Sigmoid colon (tissue), 7 donors: ENCODE data around the gene PCDHGB4. TPM values are rescaled to one million over a fixed set of nuclear protein-coding genes. Genes with fewer than 3 reads are reported as not detected.
A peak's percentile ranks its signal among the peaks of the same experiment; 100 is the strongest.

Experiments used
- DNase-seq: peaks from one replicate; pipeline ENCODE4 v3.0.0-alpha.2; 2019
- H3K27ac ChIP-seq, 4 donors: fragments of 200-600 bp; sonication (generic); one replicate each; pipeline ENCODE4 v1.5.1; 2016 to 2019; ENCODE audit warnings: mild to moderate bottlenecking in 1 of 4
- H3K27me3 ChIP-seq, 3 donors: fragments of 200-600 bp; sonication (generic); one replicate each; pipeline ENCODE4 v1.5.1; 2019; ENCODE audit warnings: mild to moderate bottlenecking in 1 of 3
- H3K36me3 ChIP-seq, 4 donors: fragments of 200-600 bp; sonication (generic); one replicate each; pipeline ENCODE4 v1.5.1; 2016 to 2019
- H3K4me1 ChIP-seq, 4 donors: fragments of 200-600 bp; sonication (generic); one replicate each; pipeline ENCODE4 v1.5.1; 2017 to 2019
- H3K4me3 ChIP-seq, 4 donors: fragments of 200-600 bp; sonication (generic); one replicate each; pipeline ENCODE4 v1.5.1; 2017 to 2019; ENCODE audit warnings: mild to moderate bottlenecking in 2 of 4, moderate library complexity in 1 of 4
- H3K9me3 ChIP-seq, 4 donors: fragments of 200-600 bp in 3 of 4; sonication (generic) in 3 of 4; one replicate each; pipeline versions ENCODE4 v1.5.1 to v1.6.1; 2013 to 2019
- CTCF ChIP-seq, 4 experiments: fragments of 450-650 bp in 3 of 4; fragments of 200-600 bp in 1 of 4; IDR thresholded peaks; one replicate each; pipeline ENCODE4 v1.5.1; 2016 to 2019; ENCODE audit warnings: antibody characterized with exemption in 4 of 4, mild to moderate bottlenecking in 3 of 4, moderate library complexity in 2 of 4
- EP300 ChIP-seq, 4 donors: sonication (generic); formaldehyde crosslinking; IDR thresholded peaks; one replicate each; pipeline ENCODE4 v1.6.1; 2017; ENCODE audit warnings: antibody characterized with exemption in 4 of 4
- POLR2A ChIP-seq, 2 donors: fragments of 450-650 bp; IDR thresholded peaks; one replicate each; pipeline ENCODE4 v1.6.1; 2016; ENCODE audit warnings: antibody characterized with exemption in 2 of 2, mild to moderate bottlenecking in 2 of 2, moderate library complexity in 2 of 2
- POLR2AphosphoS5 ChIP-seq, 4 donors: sonication (generic); formaldehyde crosslinking; IDR thresholded peaks; one replicate each; pipeline ENCODE4 v1.6.1; 2017; ENCODE audit warnings: antibody characterized with exemption in 4 of 4
- WGBS, 2 donors: extraction: QIAGEN DNeasy Blood & Tissue Kit; methylation state at CpG; one replicate each; pipeline ENCODE4 v1.1.7; 2013; 5-methylcytosine and 5-hydroxymethylcytosine counted together
- intact Hi-C: fragments of 100-400 bp; cut with DNase I; formaldehyde crosslinking; loops from one replicate; pipeline ENCODE4 v1.15.1; 2023
- polyA plus RNA-seq, 3 donors: library from polyadenylated mRNA; stranded (reverse); fragments of 200-250 nt; gene quantifications; one replicate each; pipeline ENCODE4 v1.2.3, GENCODE V29; 2013
- total RNA-seq, 4 donors: library from RNA; depleted of rRNA; stranded (reverse); fragments of >200 nt; gene quantifications; one replicate each; pipeline ENCODE4 v1.1.0, GENCODE V29; 2016
- donor health status: healthy with polysubstance abuse.
- donor health status: Bipolar disorder and iron deficiency.
- donor health status: healthy.

Gene PCDHGB4
- total and polyA plus RNA-seq, 7 donors, result 0.54 to 9.1 (median 6.1) TPM; not detected in 2

- peaks cover 22 to 89% (median 66%) of the 10 kb centered on the region in 4 donors for H3K9me3 ChIP-seq
- 19 to 40% methylated on average over 37 of the region's 37 CpGs for WGBS, 2 donors
- peak within 1 kb of the TSS in 1 of 4 donors; percentile 8 for H3K4me3 ChIP-seq
Observed at GRCh38 chr5:141382469-141383294, 4.8 kb upstream of the PCDHGB4 start, which contains the start of gene PCDHGA7. PCDHGA7 (plus strand) TSS chr5:141382742; CDS start chr5:141382900, 158 bp downstream.

DNA sequence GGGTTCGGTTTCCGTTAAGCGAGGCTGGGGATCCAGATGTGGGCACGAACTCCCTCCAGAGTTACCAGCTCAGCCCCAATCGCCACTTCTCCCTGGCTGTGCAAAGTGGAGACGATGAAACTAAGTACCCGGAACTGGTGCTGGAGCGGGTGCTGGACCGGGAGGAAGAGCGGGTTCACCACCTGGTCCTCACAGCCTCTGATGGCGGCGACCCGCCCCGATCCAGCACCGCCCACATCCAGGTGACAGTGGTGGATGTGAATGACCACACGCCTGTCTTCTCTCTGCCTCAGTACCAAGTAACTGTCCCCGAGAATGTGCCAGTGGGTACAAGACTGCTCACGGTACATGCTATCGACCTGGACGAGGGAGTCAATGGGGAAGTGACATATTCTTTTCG, 4.2 kb upstream of the PCDHGB4 start:
- no peak for TF ChIP-seq EP300 (IDR thresholded peaks at IDR 0.05)
- Histone ChIP-seq H3K4me1 (no peaks in the 10 kb centered on the region), H3K27ac (no peak overlapping the region), H3K4me3 (no peak overlapping the region), H3K27me3 (peaks cover 0 to 9% (median 0%) of the 10 kb centered on the region in 3 donors), H3K36me3 (peaks cover 0 to 6% (median 0%) of the 10 kb centered on the region in 4 donors), H3K9me3 (peaks cover 24 to 86% (median 63%) of the 10 kb centered on the region in 4 donors)
- intact Hi-C loops, result no loop called here
- no peak for DNase-seq
- 43 to 60% methylated on average over 21 of the region's 21 CpGs for WGBS, 2 donors

More at GRCh38 chr5:141382469-141383294, 4.8 kb upstream of the PCDHGB4 start, which contains the start of gene PCDHGA7:
- intact Hi-C loops, result no loop called here
- peaks cover 0 to 9% (median 0%) of the 10 kb centered on the region in 3 donors for H3K27me3 ChIP-seq
- H3K36me3 ChIP-seq, result peaks cover 0 to 6% (median 0%) of the 10 kb centered on the region in 4 donors
- peak; percentile 30 for DNase-seq
- no peak for TF ChIP-seq EP300 (IDR thresholded peaks at IDR 0.05)
- no peak for TF ChIP-seq POLR2A (IDR thresholded peaks at IDR 0.05)
- TF ChIP-seq POLR2AphosphoS5 (IDR thresholded peaks at IDR 0.05), result no peak
- TF ChIP-seq CTCF (IDR thresholded peaks at IDR 0.05), result no peak
- H3K4me1 ChIP-seq, result no peaks in the 10 kb centered on the region
- H3K27ac ChIP-seq, result no peak within 1 kb of the TSS

DNA sequence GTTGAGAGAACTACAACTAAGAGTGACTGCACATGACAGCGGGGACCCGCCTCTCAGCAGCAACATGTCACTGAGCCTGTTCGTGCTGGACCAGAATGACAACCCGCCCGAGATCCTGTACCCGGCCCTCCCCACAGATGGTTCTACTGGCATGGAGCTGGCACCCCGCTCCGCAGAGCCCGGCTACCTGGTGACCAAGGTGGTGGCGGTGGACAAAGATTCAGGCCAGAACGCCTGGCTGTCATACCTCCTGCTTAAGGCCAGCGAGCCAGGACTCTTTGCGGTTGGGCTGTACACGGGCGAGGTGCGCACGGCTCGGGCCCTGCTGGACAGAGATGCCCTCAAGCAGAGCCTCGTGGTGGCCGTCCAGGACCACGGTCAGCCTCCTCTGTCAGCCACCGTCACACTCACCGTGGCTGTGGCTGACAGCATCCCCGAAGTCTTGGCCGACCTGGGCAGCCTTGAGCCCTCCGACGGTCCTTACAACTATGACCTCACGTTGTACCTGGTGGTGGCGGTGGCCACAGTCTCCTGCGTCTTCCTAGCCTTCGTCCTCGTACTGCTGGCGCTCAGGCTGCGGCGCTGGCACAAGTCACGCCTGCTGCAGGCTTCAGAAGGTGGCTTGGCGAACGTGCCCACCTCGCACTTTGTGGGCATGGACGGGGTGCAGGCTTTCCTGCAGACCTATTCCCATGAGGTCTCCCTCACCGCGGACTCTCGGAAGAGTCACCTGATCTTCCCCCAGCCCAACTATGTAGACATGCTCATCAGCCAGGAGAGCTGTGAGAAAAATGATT, 2.8 kb upstream of the PCDHGB4 start:
- H3K27ac ChIP-seq, result no peak overlapping the region
- no peaks in the 10 kb centered on the region for H3K4me1 ChIP-seq
- 58 to 71% methylated on average over 43 of the region's 43 CpGs for WGBS, 2 donors
- H3K27me3 ChIP-seq, result peaks cover 0 to 9% (median 0%) of the 10 kb centered on the region in 3 donors
- intact Hi-C loops, result no loop called here
- peaks cover 0 to 6% (median 0%) of the 10 kb centered on the region in 4 donors for H3K36me3 ChIP-seq
- peaks cover 37 to 89% (median 73%) of the 10 kb centered on the region in 4 donors for H3K9me3 ChIP-seq
- TF ChIP-seq EP300 (IDR thresholded peaks at IDR 0.05) (no peak), POLR2A (IDR thresholded peaks at IDR 0.05) (no peak), CTCF (IDR thresholded peaks at IDR 0.05) (no peak), POLR2AphosphoS5 (IDR thresholded peaks at IDR 0.05) (no peak)
- DNase-seq, result no peak
- H3K4me3 ChIP-seq, result no peak overlapping the region

GRCh38 chr5:141388661-141389060, 1.2 kb downstream of the PCDHGB4 start:
- no peaks in the 10 kb centered on the region for H3K4me1 ChIP-seq
- peaks cover 0 to 12% (median 0%) of the 10 kb centered on the region in 3 donors for H3K27me3 ChIP-seq
- H3K4me3 ChIP-seq, result no peak overlapping the region
- WGBS, 2 donors, result 51 to 64% methylated on average over 10 of the region's 10 CpGs
- peaks cover 0 to 6% (median 0%) of the 10 kb centered on the region in 4 donors for H3K36me3 ChIP-seq
- H3K27ac ChIP-seq, result no peak overlapping the region
- intact Hi-C loops, result no loop called here
- peaks cover 40 to 95% (median 73%) of the 10 kb centered on the region in 4 donors for H3K9me3 ChIP-seq
- no peak for DNase-seq
- TF ChIP-seq EP300 (IDR thresholded peaks at IDR 0.05), result no peak
- TF ChIP-seq POLR2AphosphoS5 (IDR thresholded peaks at IDR 0.05), result no peak
- TF ChIP-seq CTCF (IDR thresholded peaks at IDR 0.05), result no peak
- no peak for TF ChIP-seq POLR2A (IDR thresholded peaks at IDR 0.05)
